Brain microvascular endothelial cell (primary cell): ENCODE measurements around the gene LCNL1.

Experiments used
- DNase-seq: peaks from one replicate; pipeline ENCODE4 v3.0.0-alpha.2; 2020
- H3K27ac ChIP-seq: fragments of 250-450 bp; sonication (Bioruptor Pico); 2 replicates; pipeline ENCODE4 v1.5.1; 2020; ENCODE audit warnings: mild to moderate bottlenecking, moderate library complexity
- H3K27me3 ChIP-seq: fragments of 250-450 bp; sonication (Bioruptor Pico); replicated peaks from 2 replicates; pipeline ENCODE4 v1.5.1; 2020; ENCODE audit warnings: mild to moderate bottlenecking
- H3K36me3 ChIP-seq: fragments of 250-450 bp; sonication (Bioruptor Pico); replicated peaks from 2 replicates; pipeline ENCODE4 v1.5.1; 2020; ENCODE audit warnings: mild to moderate bottlenecking
- H3K4me3 ChIP-seq: 2 replicates; pipeline ENCODE4 v1.5.1; 2011; ENCODE audit warnings: low read depth, mild to moderate bottlenecking, control low read depth, low read length, moderate library complexity
- CTCF ChIP-seq: IDR thresholded peaks from 2 replicates; pipeline ENCODE4 v1.5.1; 2011; ENCODE audit warnings: low read depth, mild to moderate bottlenecking, moderate library complexity, low read length, control low read depth, inconsistent platforms; ENCODE audit errors: missing control alignments
- in situ Hi-C: cut with HindIII; loops from 2 replicates; pipeline ENCODE4 v1.10.0; 2017; ENCODE audit warnings: low sequenced_read_pairs, low pct_ligation_motif_present

The LCNL1 gene

GRCh38 chr9:137034039-137034708, 51.4 kb downstream of the LCNL1 start:
- H3K4me3 ChIP-seq, result no peak overlapping the region
- TF ChIP-seq CTCF, result no peak
- peaks cover 7% of the 10 kb centered on the region for H3K36me3 ChIP-seq
- H3K27ac ChIP-seq, result no peak overlapping the region
- in situ Hi-C loops, result loop anchor here (25.0 kb wide), 2 partner anchors 97 to 222 kb away; partner anchors contain the start of genes C8G, FBXW5 and RABL6
- DNase-seq, result no peak
- no peaks in the 10 kb centered on the region for H3K27me3 ChIP-seq

GRCh38 chr9:137034709-137035506, 52.1 kb downstream of the LCNL1 start:
- no peak overlapping the region for H3K4me3 ChIP-seq
- H3K27me3 ChIP-seq, result no peaks in the 10 kb centered on the region
- DNase-seq, result peak; percentile 68
- H3K36me3 ChIP-seq, result peaks cover 14% of the 10 kb centered on the region
- no peak overlapping the region for H3K27ac ChIP-seq
- TF ChIP-seq CTCF, result peak; percentile 98
- in situ Hi-C loops, result loop anchor here (25.0 kb wide), 2 partner anchors 98 to 223 kb away; partner anchors contain the start of genes C8G, FBXW5 and RABL6
